GM12874 (cell line): ENCODE measurements around the gene TULP3.

Source experiments
- TF ChIP-seq, protein P1 (sequence below): IDR thresholded peaks from 2 replicates; pipeline ENCODE4 v1.5.1; 2011; ENCODE audit warnings: low read depth, mild to moderate bottlenecking, control low read depth, low read length, moderate library complexity; ENCODE audit not compliant: insufficient read depth

TULP3 gene

DNA sequence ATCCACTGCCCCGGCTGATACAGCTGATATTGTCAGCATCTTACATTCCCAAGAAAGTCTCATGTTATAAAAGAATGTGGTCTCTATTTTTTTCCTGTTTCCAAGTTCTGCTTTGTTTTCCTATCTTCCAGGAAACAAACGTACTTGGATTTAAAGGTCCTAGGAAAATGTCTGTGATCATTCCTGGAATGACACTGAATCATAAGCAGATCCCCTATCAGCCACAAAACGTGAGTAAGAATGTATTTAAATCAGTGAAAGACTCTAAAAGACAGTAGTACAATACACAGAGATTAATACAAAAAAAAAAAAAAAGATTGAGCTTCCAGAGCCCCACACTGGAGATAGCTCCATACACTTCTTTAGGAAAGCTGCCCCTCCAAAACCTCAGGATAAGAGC, 46.8 kb downstream of the TULP3 start:
- TF ChIP-seq, protein P1, sequence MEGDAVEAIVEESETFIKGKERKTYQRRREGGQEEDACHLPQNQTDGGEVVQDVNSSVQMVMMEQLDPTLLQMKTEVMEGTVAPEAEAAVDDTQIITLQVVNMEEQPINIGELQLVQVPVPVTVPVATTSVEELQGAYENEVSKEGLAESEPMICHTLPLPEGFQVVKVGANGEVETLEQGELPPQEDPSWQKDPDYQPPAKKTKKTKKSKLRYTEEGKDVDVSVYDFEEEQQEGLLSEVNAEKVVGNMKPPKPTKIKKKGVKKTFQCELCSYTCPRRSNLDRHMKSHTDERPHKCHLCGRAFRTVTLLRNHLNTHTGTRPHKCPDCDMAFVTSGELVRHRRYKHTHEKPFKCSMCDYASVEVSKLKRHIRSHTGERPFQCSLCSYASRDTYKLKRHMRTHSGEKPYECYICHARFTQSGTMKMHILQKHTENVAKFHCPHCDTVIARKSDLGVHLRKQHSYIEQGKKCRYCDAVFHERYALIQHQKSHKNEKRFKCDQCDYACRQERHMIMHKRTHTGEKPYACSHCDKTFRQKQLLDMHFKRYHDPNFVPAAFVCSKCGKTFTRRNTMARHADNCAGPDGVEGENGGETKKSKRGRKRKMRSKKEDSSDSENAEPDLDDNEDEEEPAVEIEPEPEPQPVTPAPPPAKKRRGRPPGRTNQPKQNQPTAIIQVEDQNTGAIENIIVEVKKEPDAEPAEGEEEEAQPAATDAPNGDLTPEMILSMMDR = no peak

DNA sequence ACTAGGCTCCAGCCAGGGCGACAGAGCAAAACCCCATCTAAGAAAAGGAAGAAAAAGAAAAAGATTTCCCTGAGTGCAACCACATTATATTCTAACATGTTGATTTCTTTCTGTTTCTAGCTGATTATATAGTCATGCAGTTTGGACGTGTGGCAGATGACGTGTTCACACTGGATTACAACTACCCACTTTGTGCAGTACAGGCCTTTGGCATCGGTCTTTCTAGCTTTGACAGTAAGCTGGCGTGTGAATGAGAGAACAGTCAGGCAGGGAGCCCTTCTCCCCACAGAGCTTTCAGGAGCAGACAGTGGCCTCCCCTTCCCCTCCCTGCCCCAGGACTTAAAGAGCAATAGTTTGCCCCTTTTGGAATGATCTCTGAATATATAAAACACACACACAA, 48.5 kb downstream of the TULP3 start:
- TF ChIP-seq, protein P1 = no peak

DNA sequence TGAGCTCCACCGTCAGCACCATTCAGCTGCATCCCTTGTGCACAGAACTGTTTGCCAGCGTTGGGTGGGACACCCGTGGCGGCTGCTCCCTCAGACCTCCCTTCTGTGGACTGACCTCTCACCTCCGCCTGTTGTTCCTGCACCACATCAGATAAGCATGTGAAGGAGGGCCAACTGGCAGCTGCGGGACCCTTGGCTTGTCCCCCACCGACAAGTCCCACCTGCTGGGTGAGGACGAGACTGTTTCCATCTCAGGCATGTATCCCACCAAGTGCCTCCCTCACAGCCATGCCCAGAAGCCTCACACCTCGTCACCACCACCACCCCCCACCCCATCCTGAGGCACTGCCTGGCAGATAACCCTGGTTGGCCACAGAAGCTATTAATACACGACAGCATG, 49.9 kb downstream of the TULP3 start:
- TF ChIP-seq, protein P1 = no peak

DNA sequence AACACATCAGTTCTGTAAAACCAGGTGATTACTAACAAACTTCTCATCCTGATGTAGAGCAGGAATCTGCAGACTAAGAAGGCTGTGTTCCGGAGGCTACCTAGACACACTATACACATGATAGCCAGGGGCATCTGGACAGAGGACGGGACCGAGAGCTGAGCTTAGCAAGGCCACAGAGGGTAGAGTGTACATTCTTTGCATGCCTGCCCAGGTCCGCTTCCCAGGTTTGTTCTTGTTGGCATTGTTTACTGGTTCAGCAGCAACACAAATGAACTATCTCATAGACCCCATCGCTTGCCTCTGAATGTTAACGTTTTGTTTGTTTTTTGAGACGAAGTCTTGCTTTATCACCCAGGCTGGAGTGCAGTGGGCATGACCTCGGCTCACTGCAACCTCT, 50.8 kb downstream of the TULP3 start:
- TF ChIP-seq, protein P1 = no peak

DNA sequence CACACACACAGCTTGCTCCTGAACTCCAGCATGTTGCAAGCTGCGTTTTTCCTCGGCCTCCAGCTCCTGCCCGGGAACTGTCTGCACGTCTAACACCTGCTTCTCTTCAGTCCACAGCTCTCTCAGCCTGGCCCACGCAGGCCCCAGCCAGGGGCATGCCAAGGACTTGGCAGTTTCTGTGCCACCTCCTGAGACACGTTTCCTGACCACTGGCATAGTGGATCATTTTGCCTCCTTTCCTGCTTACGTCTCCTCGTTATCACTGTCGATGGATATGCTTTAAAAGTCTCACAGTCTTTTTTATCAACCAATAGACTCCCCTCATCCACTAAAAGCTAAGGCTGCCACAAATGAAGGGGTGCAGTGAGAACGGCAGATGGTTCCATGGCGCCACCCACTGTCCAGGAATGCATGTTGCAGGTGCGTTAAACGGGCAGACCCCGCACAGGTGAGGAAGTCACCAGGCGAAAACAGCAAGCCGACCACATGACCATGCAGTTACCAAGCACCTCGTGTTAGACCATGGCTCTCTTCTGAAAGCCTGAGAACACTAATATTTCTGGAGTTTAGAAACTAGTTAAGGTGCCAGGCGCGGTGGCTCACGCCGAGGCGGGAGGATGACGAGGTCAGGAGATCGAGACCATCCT, 53.8 kb downstream of the TULP3 start:
- TF ChIP-seq, protein P1 = peak; percentile 89

DNA sequence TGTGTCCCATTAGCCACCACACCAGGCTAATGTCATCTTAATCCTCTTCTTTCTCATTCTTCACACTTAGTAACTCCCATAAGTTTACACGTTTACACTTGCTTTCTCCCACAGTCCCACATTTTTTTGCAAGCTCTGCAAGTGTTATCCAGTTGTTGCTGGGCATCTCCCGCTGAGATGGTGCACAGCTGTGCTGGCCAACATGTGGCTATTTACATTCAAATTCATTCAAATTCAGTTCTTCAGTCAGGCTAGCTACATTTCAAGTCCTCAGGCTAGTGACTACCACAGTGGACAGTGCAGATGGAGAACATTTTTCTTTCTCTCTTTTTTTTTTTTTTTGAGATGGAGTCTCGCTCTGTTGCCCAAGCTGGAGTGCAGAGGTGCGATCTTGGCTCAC, 58.7 kb downstream of the TULP3 start:
- TF ChIP-seq, protein P1 = no peak

DNA sequence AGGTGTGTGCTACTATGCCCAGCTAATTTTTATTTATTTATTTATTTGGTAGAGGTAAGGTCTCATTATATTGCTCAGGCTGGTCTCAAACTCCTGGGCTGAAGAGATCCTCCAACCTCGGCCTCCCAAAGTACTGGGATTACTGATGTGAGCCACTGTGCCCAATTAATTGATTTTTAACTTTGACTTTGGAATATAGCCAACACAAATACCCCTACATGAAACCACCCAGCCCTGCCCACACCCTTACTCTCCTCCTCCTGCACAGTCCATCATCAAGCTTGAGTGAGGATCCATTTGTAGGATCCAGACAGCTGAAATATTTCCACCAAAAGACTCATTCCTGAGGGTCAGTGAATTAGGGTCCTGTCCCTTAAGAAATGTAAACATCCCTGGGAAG, 65.2 kb downstream of the TULP3 start:
- TF ChIP-seq, protein P1 = no peak
